PC-9 (cell line): ENCODE results near the gene SLC24A4. TPM values are rescaled to one million over a fixed set of nuclear protein-coding genes. Genes with fewer than 3 reads are reported as not detected.

ENCODE experiments used
- BruUV-seq: library from RNA; stranded (reverse); fragments of 400-500 nt; replicated peaks from 2 replicates; lab custom pipeline; 2021; lab: Mats Ljungman, UMichigan
- CTCF ChIA-PET: fragments of 300-600 bp; sonication (Branson Sonifier 250); formaldehyde crosslinking; loops from one replicate; lab custom pipeline; 2022; ENCODE audit warnings: antibody characterized with exemption; lab: Charles Lee
- POLR2A ChIA-PET: fragments of 300-600 bp; sonication (Branson Sonifier 250); formaldehyde crosslinking; loops from one replicate; lab custom pipeline; 2022; ENCODE audit warnings: antibody characterized with exemption; ENCODE audit not compliant: unreplicated experiment; lab: Charles Lee
- DNase-seq, 2 experiments: peaks; one replicate each; pipeline versions ENCODE4 v3.0.0 to v3.0.0-alpha.2; 2015 to 2022; ENCODE audit warnings: mixed read lengths in 1 of 2
- H2AFZ ChIP-seq: fragments of 200-600 bp; sonication (generic); 2 replicates; pipeline ENCODE4 v1.8.1; 2017; ENCODE audit warnings: antibody characterized with exemption
- H3F3A ChIP-seq: fragments of 200-600 bp; sonication (generic); 2 replicates; pipeline ENCODE4 v1.8.1; 2017; ENCODE audit warnings: antibody characterized with exemption, mild to moderate bottlenecking, low read depth; ENCODE audit not compliant: insufficient read depth
- H3K27ac ChIP-seq: fragments of 200-600 bp; sonication (generic); 2 replicates; pipeline ENCODE4 v1.6.1; 2016; ENCODE audit warnings: mixed run types
- H3K27me3 ChIP-seq: fragments of 200-600 bp; sonication (generic); 2 replicates; pipeline ENCODE4 v1.6.1; 2016; ENCODE audit warnings: low read depth, mixed run types; ENCODE audit not compliant: insufficient read depth
- H3K36me3 ChIP-seq: fragments of 200-600 bp; sonication (generic); 2 replicates; pipeline ENCODE4 v1.6.1; 2016; ENCODE audit warnings: low read depth, mixed run types
- H3K4me1 ChIP-seq: fragments of 200-600 bp; sonication (generic); replicated peaks from 2 replicates; pipeline ENCODE4 v1.6.1; 2016; ENCODE audit warnings: mixed run types; ENCODE audit not compliant: insufficient read depth
- H3K4me2 ChIP-seq: fragments of 200-600 bp; sonication (generic); 2 replicates; pipeline ENCODE4 v1.6.1; 2017; ENCODE audit warnings: mixed run types
- H3K4me3 ChIP-seq: fragments of 200-600 bp; sonication (generic); 2 replicates; pipeline ENCODE4 v1.6.1; 2016; ENCODE audit warnings: mixed run types
- H3K79me2 ChIP-seq: fragments of 200-600 bp; sonication (generic); 2 replicates; pipeline ENCODE4 v1.6.1; 2017; ENCODE audit warnings: low read depth, mixed run types
- H3K9me2 ChIP-seq: fragments of 200-600 bp; sonication (generic); 2 replicates; pipeline ENCODE4 v1.8.1; 2017; ENCODE audit warnings: mild to moderate bottlenecking; ENCODE audit not compliant: insufficient read depth
- H3K9me3 ChIP-seq: fragments of 200-600 bp; sonication (generic); 2 replicates; pipeline ENCODE4 v1.8.1; 2016; ENCODE audit warnings: low read depth; ENCODE audit not compliant: insufficient read depth
- H4K20me1 ChIP-seq: fragments of 200-600 bp; sonication (generic); 2 replicates; pipeline ENCODE4 v1.8.1; 2017; ENCODE audit not compliant: insufficient read depth
- CTCF ChIP-seq: fragments of 200-600 bp; sonication (generic); conservative IDR thresholded peaks from 2 replicates; pipeline ENCODE4 v1.6.1; 2017; ENCODE audit warnings: mixed run types, antibody characterized with exemption, mild to moderate bottlenecking, moderate library complexity
- EZH2 ChIP-seq: fragments of 200-600 bp; sonication (generic); IDR thresholded peaks from 2 replicates; pipeline ENCODE4 v1.8.0; 2017; ENCODE audit warnings: antibody characterized with exemption, low read depth
- intact Hi-C: fragments of 100-400 bp; cut with micrococcal nuclease; formaldehyde crosslinking; loops from one replicate; pipeline ENCODE4 v1.10.0; 2022; ENCODE audit not compliant: unreplicated experiment
- total RNA-seq: library from RNA; stranded (reverse); gene quantifications from 2 replicates; pipeline ENCODE4 v1.2.3, GENCODE V29; 2021

Gene SLC24A4
- total RNA-seq, 1 experiment from 2014 or later = not detected

GRCh38 chr14:92497391-92497790 lies 174.4 kb downstream of the SLC24A4 start:
- intact Hi-C loops = no loop called here
- Histone ChIP-seq H3K36me3 (no peaks in the 10 kb centered on the region), H4K20me1 (no peaks in the 10 kb centered on the region), H3K27ac (no peak overlapping the region), H2AFZ (no peak overlapping the region), H3K27me3 (no peaks in the 10 kb centered on the region), H3K4me3 (no peak overlapping the region), H3K4me2 (no peak overlapping the region), H3K4me1 (peaks cover 10% of the 10 kb centered on the region), H3K9me2 (no peaks in the 10 kb centered on the region), H3K79me2 (no peaks in the 10 kb centered on the region), H3K9me3 (no peaks in the 10 kb centered on the region), H3F3A (peaks cover 9% of the 10 kb centered on the region)
- CTCF ChIA-PET = no interaction called here
- TF ChIP-seq EZH2 = no peak
- TF ChIP-seq CTCF = no peak
- POLR2A ChIA-PET = no interaction called here
- BruUV-seq = no TSS peak
- no peak for DNase-seq

GRCh38 chr14:92499234-92499633 lies 176.3 kb downstream of the SLC24A4 start:
- no peaks in the 10 kb centered on the region for H3K79me2 ChIP-seq
- H3F3A ChIP-seq = peaks cover 25% of the 10 kb centered on the region
- no peaks in the 10 kb centered on the region for H3K9me2 ChIP-seq
- ChIA-PET CTCF (no interaction called here), POLR2A (no interaction called here)
- DNase-seq = no peak
- H3K9me3 ChIP-seq = no peaks in the 10 kb centered on the region
- H4K20me1 ChIP-seq = no peaks in the 10 kb centered on the region
- no peak overlapping the region for H3K4me3 ChIP-seq
- intact Hi-C loops = no loop called here
- no peak overlapping the region for H3K27ac ChIP-seq
- no peak overlapping the region for H2AFZ ChIP-seq
- H3K4me1 ChIP-seq = peaks cover 25% of the 10 kb centered on the region
- H3K36me3 ChIP-seq = no peaks in the 10 kb centered on the region
- H3K27me3 ChIP-seq = no peaks in the 10 kb centered on the region
- TF ChIP-seq EZH2 (no peak), CTCF (no peak)
- BruUV-seq = no TSS peak
- H3K4me2 ChIP-seq = no peak overlapping the region

- H3K27ac ChIP-seq = no peak overlapping the region
- H4K20me1 ChIP-seq = no peaks in the 10 kb centered on the region
- H3K9me2 ChIP-seq = no peaks in the 10 kb centered on the region
- H3F3A ChIP-seq = peaks cover 31% of the 10 kb centered on the region
- CTCF ChIA-PET = no interaction called here
- DNase-seq = no peak
- H3K79me2 ChIP-seq = no peaks in the 10 kb centered on the region
- H3K9me3 ChIP-seq = no peaks in the 10 kb centered on the region
- POLR2A ChIA-PET = interaction anchor here (0.7 kb wide), 1 partner anchor 22 kb away, joined by 6 read pairs; no protein-coding TSS in a partner anchor
- H3K27me3 ChIP-seq = no peaks in the 10 kb centered on the region
- no peak overlapping the region for H2AFZ ChIP-seq
- TF ChIP-seq EZH2 = no peak
- TF ChIP-seq CTCF = no peak
- no peak overlapping the region for H3K4me3 ChIP-seq
- intact Hi-C loops = no loop called here
- peaks cover 37% of the 10 kb centered on the region for H3K4me1 ChIP-seq
- no peaks in the 10 kb centered on the region for H3K36me3 ChIP-seq
- H3K4me2 ChIP-seq = no peak overlapping the region
- no TSS peak for BruUV-seq
Observed at GRCh38 chr14:92500491-92500941, 177.6 kb downstream of the SLC24A4 start.
